Adrenal gland (tissue), 12 donors: ENCODE measurements around the gene TNNT3. TPM values are rescaled to one million over a fixed set of nuclear protein-coding genes. Genes with fewer than 3 reads are reported as not detected.

Experiments
- DNase-seq, 7 donors: peaks; one replicate each; pipeline ENCODE4 v3.0.0-alpha.2; 2019 to 2020
- H3K27ac ChIP-seq, 5 donors: fragments of 200-600 bp; sonication (generic) in 4 of 5; 1 replicate in 3 of 5; 2 replicates in 2 of 5; pipeline versions ENCODE4 v1.5.1 to v1.8.0; 2016 to 2020; ENCODE audit warnings: mild to moderate bottlenecking in 1 of 5
- H3K27me3 ChIP-seq: fragments of 200-600 bp; 2 replicates; pipeline ENCODE4 v1.8.0; 2021
- H3K36me3 ChIP-seq, 2 donors: fragments of 200-600 bp; replicated peaks in 1 of 2; 1 replicate in 1 of 2; 2 replicates in 1 of 2; pipeline versions ENCODE4 v1.5.1 to v1.8.0; 2018 to 2022
- H3K4me1 ChIP-seq, 2 donors: fragments of 200-600 bp; replicated peaks in 1 of 2; 1 replicate in 1 of 2; 2 replicates in 1 of 2; pipeline versions ENCODE4 v1.5.1 to v1.8.0; 2018 to 2021
- H3K4me3 ChIP-seq, 4 donors: fragments of 200-600 bp; sonication (generic) in 3 of 4; one replicate each; pipeline ENCODE4 v1.5.1; 2016 to 2018
- H3K9me3 ChIP-seq, 3 donors: fragments of 200-600 bp; sonication (generic) in 1 of 3; replicated peaks in 1 of 3; 1 replicate in 2 of 3; 2 replicates in 1 of 3; pipeline versions ENCODE4 v1.5.1 to v1.8.0; 2016 to 2021
- POLR2A ChIP-seq, 2 donors: fragments of 450-650 bp; IDR thresholded peaks; one replicate each; pipeline ENCODE4 v1.6.1; 2017; ENCODE audit warnings: antibody characterized with exemption in 2 of 2, mild to moderate bottlenecking in 2 of 2, moderate library complexity in 1 of 2
- WGBS, 4 donors: extraction: QIAGEN DNeasy Blood & Tissue Kit in 2 of 4; methylation state at CpG; one replicate each; pipeline versions ENCODE4 v1.1.5 to v1.1.7; 2013 to 2017; 5-methylcytosine and 5-hydroxymethylcytosine counted together
- intact Hi-C, 2 donors: fragments of 100-400 bp; cut with DNase I; formaldehyde crosslinking; loops; one replicate each; pipeline versions ENCODE4 v1.14.1 to v1.15.0; 2022 to 2023
- polyA plus RNA-seq, 3 donors: library from polyadenylated mRNA; stranded (reverse); fragments of 200-250 nt in 2 of 3; fragments of 350-450 nt in 1 of 3; fragmentation: Illumina TruSeq in 1 of 3; extraction: RNeasy Lipid Tissue Mini Kit (QIAGEN cat#74804) in 1 of 3; gene quantifications; one replicate each; pipeline ENCODE4 v1.2.3, GENCODE V29; 2013 to 2014
- total RNA-seq, 9 donors: library from RNA; depleted of rRNA in 4 of 9; stranded (reverse); fragments of >200 nt in 4 of 9; fragments of 120-200 nt in 1 of 9; fragmentation: NEBNext Ultra II Directional in 1 of 9; extraction: Animal tissue kit (Norgen Biotek cat#: 25700) in 1 of 9; gene quantifications; one replicate each; pipeline versions ENCODE4 v1.1.0 to v1.2.4, GENCODE V29; 2013 to 2023
- TF ChIP-seq, protein P1 (sequence below), 6 experiments: fragments of 450-650 bp in 4 of 6; fragments of 200-600 bp in 2 of 6; sonication (generic) in 1 of 6; IDR thresholded peaks; 1 replicate in 5 of 6; 2 replicates in 1 of 6; pipeline versions ENCODE4 v1.5.1 to v1.8.0; 2016 to 2021; ENCODE audit warnings: antibody characterized with exemption in 6 of 6, mild to moderate bottlenecking in 2 of 6, moderate library complexity in 1 of 6
- donor health status: healthy with polysubstance abuse.
- donor health status: Bipolar disorder and iron deficiency.
- donor health status: DM: yes; HTN: yes; CAD: no.
- donor health status: DM: no; HTN: no; CAD: no.
- donor health status: DM: no; HTN: no; CAD: no.
- donor health status: DM: yes; HTN: yes; CAD: no.

Gene TNNT3
- total and polyA plus RNA-seq, 12 donors: 0.81 to 12.2 (median 5.4) TPM; not detected in 1

DNA sequence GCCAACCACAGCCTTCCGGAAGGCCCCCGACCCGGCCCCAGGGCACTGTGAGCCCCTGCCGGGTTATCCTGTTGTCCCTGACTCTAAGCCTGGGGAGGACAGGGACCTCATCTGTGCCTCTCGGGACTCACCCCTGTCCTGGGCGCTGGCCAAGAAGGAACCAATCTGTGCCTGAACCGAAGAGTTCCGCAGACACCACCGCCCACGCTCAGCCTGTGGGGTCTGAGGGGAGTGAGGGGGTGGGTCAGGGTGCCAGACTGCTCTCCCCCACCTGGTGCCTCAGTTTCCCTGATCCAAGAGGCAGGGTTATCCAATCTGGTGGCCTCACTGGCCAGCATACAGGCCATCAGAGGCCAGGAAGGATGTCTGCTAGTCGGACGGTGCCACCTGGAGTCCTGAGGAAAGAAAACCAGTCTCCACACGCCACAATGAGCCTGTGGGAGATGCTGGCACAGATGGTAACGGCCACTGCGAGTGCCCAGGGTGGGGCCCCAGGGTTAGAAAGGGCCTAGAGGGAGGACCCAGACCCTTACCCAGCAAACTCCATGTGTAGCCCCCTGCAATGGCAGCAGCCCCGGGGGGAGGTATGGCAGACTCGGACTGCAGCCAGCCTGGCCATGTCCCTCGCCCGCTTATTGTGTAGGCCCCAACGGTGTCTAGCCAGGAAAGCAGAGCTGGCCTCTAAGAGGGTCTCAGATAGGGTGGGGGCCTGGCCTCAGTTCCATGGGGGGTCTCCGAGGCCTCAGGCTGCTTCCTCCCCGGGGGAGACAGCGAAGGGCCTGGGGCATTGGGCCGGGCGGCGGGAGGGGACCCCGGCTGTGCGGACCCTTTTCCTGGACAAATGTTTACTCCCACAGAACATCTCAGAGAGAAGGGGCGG is 827 bp upstream of the TNNT3 start:
- TF ChIP-seq, protein P1, sequence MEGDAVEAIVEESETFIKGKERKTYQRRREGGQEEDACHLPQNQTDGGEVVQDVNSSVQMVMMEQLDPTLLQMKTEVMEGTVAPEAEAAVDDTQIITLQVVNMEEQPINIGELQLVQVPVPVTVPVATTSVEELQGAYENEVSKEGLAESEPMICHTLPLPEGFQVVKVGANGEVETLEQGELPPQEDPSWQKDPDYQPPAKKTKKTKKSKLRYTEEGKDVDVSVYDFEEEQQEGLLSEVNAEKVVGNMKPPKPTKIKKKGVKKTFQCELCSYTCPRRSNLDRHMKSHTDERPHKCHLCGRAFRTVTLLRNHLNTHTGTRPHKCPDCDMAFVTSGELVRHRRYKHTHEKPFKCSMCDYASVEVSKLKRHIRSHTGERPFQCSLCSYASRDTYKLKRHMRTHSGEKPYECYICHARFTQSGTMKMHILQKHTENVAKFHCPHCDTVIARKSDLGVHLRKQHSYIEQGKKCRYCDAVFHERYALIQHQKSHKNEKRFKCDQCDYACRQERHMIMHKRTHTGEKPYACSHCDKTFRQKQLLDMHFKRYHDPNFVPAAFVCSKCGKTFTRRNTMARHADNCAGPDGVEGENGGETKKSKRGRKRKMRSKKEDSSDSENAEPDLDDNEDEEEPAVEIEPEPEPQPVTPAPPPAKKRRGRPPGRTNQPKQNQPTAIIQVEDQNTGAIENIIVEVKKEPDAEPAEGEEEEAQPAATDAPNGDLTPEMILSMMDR (IDR thresholded peaks at IDR 0.05): peak in 1 of 6 experiments; percentile 16
- TF ChIP-seq POLR2A (IDR thresholded peaks at IDR 0.05): no peak
- intact Hi-C loops: loop anchor here in 1 of 2 donors (5.0 kb wide), 1 partner anchor 36 kb away; no protein-coding TSS in a partner anchor
- Histone ChIP-seq H3K4me1 (peaks cover 0 to 3% of the 10 kb centered on the region in 2 donors), H3K36me3 (no peaks in the 10 kb centered on the region), H3K27me3 (no peaks in the 10 kb centered on the region), H3K9me3 (no peaks in the 10 kb centered on the region), H3K27ac (peak overlapping the region in 1 of 5 donors; percentile 20), H3K4me3 (no peak overlapping the region)
- DNase-seq: peak in 5 of 7 donors; percentile 38 to 60 (median 45)
- WGBS, 4 donors: 71 to 90% (median 76%) methylated on average over 8 to 29 of the region's 29 CpGs

DNA sequence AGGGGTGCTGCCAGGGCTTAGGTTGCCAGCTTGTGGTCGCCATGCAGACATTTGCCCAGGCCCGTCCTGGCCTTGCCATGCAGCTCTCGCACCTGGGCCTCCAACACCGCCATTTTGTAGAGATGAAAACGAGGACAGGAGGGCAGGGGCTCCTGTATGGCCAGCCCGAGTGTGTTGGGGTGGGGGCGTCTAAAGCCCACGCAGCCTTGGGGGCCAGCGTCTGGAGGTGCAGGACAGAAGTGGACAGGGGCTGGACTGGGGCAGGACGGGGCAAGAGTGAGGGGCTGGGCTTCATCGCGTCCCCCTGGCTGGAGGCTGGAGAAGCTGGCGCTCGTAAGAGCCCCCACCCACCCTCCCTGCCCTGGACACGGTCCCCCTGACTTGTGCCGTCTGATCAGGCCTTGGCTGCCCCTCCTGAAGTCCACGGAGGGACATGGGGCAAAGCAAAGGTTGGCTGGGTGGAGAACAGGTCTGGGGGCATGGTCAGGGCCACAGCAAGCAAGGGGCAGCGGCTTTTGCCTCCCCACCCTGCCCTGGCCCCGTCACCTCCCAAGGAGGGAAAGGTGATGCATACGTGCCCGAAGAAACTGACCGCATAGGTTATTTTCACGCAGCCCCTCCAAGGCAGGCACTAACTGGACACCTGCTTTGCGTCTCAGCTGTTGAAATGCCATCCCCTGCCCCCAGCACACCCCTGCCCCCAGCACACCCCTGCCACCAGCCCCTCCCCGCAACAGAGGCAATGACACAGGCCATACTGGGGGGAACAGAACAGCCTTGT is 815 bp downstream of the TNNT3 start:
- Histone ChIP-seq H3K4me3 (no peak overlapping the region), H3K4me1 (peaks cover 0 to 3% of the 10 kb centered on the region in 2 donors), H3K9me3 (no peaks in the 10 kb centered on the region), H3K27me3 (no peaks in the 10 kb centered on the region), H3K27ac (peak overlapping the region in 1 of 5 donors; percentile 68), H3K36me3 (no peaks in the 10 kb centered on the region)
- DNase-seq: no peak
- TF ChIP-seq, protein P1 (IDR thresholded peaks at IDR 0.05): no peak
- TF ChIP-seq POLR2A (IDR thresholded peaks at IDR 0.05): no peak
- 89 to 95% (median 91%) methylated on average over 13 to 25 of the region's 25 CpGs for WGBS, 4 donors
- intact Hi-C loops: loop anchor here in 1 of 2 donors (5.0 kb wide), 2 partner anchors 83 to 228 kb away; partner anchors contain the start of gene TNNI2

DNA sequence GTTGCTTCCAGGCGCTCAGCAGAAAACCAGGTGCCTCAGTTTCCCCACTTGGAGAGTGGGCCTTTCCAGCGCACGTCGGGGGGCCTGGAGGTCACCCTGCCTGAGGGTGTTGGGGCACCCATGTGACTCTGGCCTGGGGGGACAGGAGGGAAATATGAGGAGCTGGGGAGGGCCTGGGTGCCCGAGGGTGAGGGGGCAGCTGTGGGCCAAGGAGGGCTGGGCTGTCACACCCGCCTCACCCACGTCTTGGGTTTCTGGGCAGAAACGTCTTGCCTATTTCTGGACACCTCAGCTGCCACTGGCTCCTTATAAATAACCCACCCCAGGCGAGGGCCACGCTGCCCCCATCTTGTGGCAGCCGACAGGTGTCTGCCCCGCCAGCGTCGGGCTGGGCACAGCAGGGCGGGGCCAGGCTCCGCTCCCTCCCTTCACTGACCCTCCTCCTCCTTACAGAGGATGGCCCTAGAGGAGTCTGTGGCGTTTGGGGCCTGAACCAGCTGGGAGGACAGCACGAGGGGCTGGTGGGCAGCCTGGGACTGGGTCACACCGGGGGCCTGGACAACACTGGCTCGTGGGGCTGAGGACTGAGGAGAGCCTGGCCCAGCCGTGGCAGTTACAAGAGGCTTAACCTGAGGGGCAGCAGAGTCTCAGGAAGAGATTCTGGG is 1.5 kb downstream of the TNNT3 start:
- no peaks in the 10 kb centered on the region for H3K36me3 ChIP-seq
- H3K4me1 ChIP-seq: peaks cover 0 to 3% of the 10 kb centered on the region in 2 donors
- H3K27ac ChIP-seq: peak overlapping the region in 1 of 5 donors; percentile 68
- no peaks in the 10 kb centered on the region for H3K27me3 ChIP-seq
- DNase-seq: peak in 1 of 7 donors; percentile 7
- no peak overlapping the region for H3K4me3 ChIP-seq
- no peaks in the 10 kb centered on the region for H3K9me3 ChIP-seq
- whole genome bisulfite sequencing, 4 donors: 73 to 84% (median 78%) methylated on average over 9 to 21 of the region's 21 CpGs
- TF ChIP-seq POLR2A (IDR thresholded peaks at IDR 0.05): no peak
- TF ChIP-seq, protein P1 (IDR thresholded peaks at IDR 0.05): no peak
- intact Hi-C loops: loop anchor here in 1 of 2 donors (5.0 kb wide), 2 partner anchors 84 to 229 kb away; partner anchors contain the start of gene TNNI2
